Measurements from ENCODE around the gene TBC1D23.

DNA sequence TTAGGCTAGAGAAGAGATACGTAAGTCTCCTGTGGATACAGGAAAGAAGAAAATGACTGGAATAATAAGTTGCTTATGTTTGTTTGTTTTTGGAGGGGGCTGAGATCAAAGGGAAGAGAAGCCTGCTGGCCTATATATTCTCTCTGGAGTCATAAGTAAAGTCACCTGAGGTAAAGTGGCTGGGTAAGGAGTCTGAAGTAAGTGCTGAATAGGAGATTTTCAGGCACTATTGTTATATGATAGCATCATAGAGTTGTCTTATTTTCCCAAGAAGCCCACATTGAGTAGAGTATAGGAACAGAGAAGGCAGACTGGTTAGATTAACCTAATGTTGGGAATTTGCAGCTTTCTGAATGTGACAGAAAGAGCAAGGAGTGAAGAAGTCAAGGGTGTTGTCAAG lies 10.7 kb downstream of the TBC1D23 start:
- no peak for TF ChIP-seq GATA3 (IDR thresholded peaks at IDR 0.05; ENCODE audit: low read depth, low read length)
- TF ChIP-seq GATA2 (IDR thresholded peaks at IDR 0.05; ENCODE audit: low read depth, low read length) = no peak
